ENCODE measurements around the gene RIN3.

RIN3 gene

DNA sequence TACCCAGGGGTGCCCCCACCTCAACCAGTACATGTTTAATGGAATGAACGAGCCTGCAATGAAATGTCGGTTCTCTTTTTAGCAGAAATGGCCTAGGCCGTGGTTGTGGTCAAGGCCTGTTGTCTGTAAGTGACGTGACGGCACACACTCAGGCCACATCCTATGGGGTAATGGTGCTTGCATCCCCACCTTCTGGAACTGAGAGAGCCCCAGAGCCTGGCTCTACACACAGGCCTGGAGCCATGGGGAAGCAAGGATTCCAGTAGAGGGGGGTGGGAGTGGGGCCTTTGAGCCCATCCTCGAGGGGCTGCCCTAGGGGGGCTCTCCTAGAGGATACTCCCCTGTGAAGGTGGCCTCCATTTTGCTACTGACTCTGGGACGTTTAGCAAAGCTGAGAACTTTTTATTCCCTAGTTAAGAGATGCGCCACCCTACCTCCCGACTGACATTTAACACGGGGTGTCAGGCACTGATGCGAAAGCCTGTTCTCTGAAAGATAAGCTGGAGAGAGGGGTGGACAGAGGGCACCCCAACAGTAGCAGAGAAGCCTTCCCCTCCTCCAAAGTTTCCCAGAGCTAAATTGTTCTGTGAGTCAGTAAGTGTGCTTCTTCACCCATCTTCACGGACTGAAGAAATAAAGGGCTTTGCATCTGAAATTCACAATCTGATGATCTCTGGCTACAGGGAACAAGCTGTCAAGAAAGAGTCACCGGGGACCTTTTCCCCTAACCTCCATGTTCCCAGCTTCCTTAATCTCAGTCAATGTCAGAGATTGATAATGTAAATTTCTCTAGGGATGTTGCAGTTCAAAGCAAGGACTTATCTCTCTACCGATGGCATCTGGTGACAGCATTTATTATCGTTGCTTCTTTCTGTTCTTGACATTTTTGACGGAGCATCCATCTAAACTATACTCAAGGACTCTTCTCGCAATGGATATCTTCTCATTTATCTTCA lies 6.8 kb downstream of the RIN3 start:
- TF ChIP-seq, protein P1, sequence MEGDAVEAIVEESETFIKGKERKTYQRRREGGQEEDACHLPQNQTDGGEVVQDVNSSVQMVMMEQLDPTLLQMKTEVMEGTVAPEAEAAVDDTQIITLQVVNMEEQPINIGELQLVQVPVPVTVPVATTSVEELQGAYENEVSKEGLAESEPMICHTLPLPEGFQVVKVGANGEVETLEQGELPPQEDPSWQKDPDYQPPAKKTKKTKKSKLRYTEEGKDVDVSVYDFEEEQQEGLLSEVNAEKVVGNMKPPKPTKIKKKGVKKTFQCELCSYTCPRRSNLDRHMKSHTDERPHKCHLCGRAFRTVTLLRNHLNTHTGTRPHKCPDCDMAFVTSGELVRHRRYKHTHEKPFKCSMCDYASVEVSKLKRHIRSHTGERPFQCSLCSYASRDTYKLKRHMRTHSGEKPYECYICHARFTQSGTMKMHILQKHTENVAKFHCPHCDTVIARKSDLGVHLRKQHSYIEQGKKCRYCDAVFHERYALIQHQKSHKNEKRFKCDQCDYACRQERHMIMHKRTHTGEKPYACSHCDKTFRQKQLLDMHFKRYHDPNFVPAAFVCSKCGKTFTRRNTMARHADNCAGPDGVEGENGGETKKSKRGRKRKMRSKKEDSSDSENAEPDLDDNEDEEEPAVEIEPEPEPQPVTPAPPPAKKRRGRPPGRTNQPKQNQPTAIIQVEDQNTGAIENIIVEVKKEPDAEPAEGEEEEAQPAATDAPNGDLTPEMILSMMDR (conservative IDR thresholded peaks at IDR 0.05; ENCODE audit: control insufficient read depth, insufficient read depth, low read depth, low read length): no peak
- no peak overlapping the region for H3K4me3 ChIP-seq (ENCODE audit: control insufficient read depth, low read depth, low read length)
- no peak for DNase-seq (ENCODE audit: low read depth)

GRCh38 chr14:92521058-92521415 lies 7.5 kb downstream of the RIN3 start:
- TF ChIP-seq, protein P1 (conservative IDR thresholded peaks at IDR 0.05; ENCODE audit: control insufficient read depth, insufficient read depth, low read depth, low read length): no peak
- DNase-seq (ENCODE audit: low read depth): no peak
- no peak overlapping the region for H3K4me3 ChIP-seq (ENCODE audit: control insufficient read depth, low read depth, low read length)

DNA sequence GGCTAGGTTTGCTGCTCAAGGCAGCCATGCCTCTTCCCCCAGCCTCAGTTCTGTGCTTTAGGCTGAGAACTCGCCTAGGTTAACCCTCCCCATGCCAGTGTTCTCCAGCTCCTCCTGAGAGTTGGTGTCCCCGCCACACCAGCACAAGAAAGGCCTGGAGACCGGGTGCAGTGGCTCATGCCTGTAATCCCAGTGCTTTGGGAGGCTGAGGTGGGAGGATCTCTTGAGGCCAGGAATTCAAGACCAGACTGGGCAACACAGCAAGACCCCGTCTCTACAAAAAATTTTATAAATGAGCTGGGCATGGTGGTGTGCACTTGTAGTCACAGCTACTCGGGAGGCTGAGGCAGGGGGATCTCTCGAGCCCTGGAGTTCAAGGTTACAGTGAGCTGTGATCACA lies 10.2 kb downstream of the RIN3 start:
- no peak overlapping the region for H3K4me3 ChIP-seq (ENCODE audit: control insufficient read depth, low read depth, low read length)
- TF ChIP-seq, protein P1 (conservative IDR thresholded peaks at IDR 0.05; ENCODE audit: control insufficient read depth, insufficient read depth, low read depth, low read length): no peak
- no peak for DNase-seq (ENCODE audit: low read depth)

DNA sequence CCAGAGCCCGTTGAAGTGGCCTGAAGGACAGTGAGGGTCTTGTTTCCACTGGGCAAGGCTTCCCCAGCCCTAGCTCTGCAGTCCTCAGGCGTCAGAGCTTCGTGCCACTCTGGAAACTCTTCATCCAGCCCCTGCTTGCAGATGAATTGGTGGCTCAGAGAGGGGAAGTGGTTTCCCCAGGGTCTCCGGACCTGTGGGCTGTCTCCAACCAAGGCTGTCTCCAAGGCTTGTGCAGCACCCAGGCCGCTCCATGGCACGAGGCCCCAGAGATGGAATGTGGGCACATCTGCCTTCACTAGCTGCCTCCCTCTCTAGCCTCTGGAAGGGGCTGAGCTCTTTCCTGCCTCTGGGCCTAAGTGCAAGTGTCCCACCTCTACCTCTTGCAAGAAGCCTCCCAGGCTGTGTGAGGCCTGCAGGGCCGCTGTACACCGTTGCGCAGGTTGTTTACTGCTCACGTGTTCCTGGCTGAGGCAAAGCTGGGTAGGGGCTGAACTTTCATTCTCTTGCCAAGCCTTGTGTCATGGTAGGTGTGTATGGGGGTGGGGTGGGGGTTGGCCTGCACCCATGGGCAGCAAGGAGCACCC lies 11.1 kb downstream of the RIN3 start:
- DNase-seq (ENCODE audit: low read depth): no peak
- no peak overlapping the region for H3K4me3 ChIP-seq (ENCODE audit: control insufficient read depth, low read depth, low read length)
- TF ChIP-seq, protein P1 (conservative IDR thresholded peaks at IDR 0.05; ENCODE audit: control insufficient read depth, insufficient read depth, low read depth, low read length): no peak

- TF ChIP-seq, protein P1 (conservative IDR thresholded peaks at IDR 0.05; ENCODE audit: control insufficient read depth, insufficient read depth, low read depth, low read length): no peak
Observed at GRCh38 chr14:92525322-92526095, 11.9 kb downstream of the RIN3 start.

DNA sequence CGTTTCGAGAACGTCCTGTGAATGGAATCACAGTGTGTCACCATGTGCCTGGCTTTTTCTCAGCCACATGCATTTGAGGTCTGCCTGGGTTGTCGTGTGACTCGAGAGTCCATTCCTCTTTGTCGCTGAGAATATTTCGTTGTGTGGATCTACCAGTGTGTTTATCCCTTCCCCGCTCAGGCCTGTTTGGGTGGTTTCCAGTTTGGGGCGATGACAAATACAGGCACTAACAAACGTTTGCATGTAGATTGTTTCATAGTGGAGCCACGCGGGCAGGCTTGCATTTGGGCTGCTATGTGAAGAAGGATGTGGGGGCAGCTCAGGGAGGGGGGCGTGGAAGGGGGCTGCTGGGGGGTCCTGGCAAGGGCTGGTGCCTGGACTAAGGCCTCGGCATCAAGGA lies 14.1 kb downstream of the RIN3 start:
- H3K4me3 ChIP-seq (ENCODE audit: control insufficient read depth, low read depth, low read length): no peak overlapping the region
- TF ChIP-seq, protein P1 (conservative IDR thresholded peaks at IDR 0.05; ENCODE audit: control insufficient read depth, insufficient read depth, low read depth, low read length): no peak
- DNase-seq (ENCODE audit: low read depth): peak; percentile 26

More at GRCh38 chr14:92525322-92526095, 11.9 kb downstream of the RIN3 start:
- no peak for DNase-seq (ENCODE audit: low read depth)
- H3K4me3 ChIP-seq (ENCODE audit: control insufficient read depth, low read depth, low read length): no peak overlapping the region

Measured in fibroblast of mammary gland (primary cell).